K562 (cell line): ENCODE results near the gene RNU6-8. TPM values are rescaled to one million over a fixed set of nuclear protein-coding genes. Genes with fewer than 3 reads are reported as not detected.

Experiments used
- ESRRB ChIP-seq: fragments of 250-450 bp; sonication (Bioruptor Pico); IDR thresholded peaks from 2 replicates; pipeline ENCODE4 v1.5.0; 2020; ENCODE audit warnings: mild to moderate bottlenecking, moderate library complexity, borderline replicate concordance
- ETV1 ChIP-seq: fragments of 450-650 bp; conservative IDR thresholded peaks from 2 replicates; pipeline ENCODE4 v1.6.1; 2016; ENCODE audit warnings: missing genetic modification characterization, control low read depth, low read depth, missing compliant biosample characterization
- FOXK2 ChIP-seq, 2 experiments: fragments of 450-650 bp; IDR thresholded peaks in 1 of 2; conservative IDR thresholded peaks in 1 of 2; 2 replicates each; pipeline ENCODE4 v1.6.1; 2016; ENCODE audit warnings: low read depth in 2 of 2, mild to moderate bottlenecking in 1 of 2
- GABPB1 ChIP-seq: sonication (generic); formaldehyde crosslinking; IDR thresholded peaks from 2 replicates; pipeline ENCODE4 v1.8.0; 2022; ENCODE audit warnings: mild to moderate bottlenecking, missing genetic modification reagents
- IFI16 ChIP-seq: fragments of 250-450 bp; sonication (Bioruptor Pico); IDR thresholded peaks from 2 replicates; pipeline ENCODE4 v2.1.2; 2022; ENCODE audit warnings: mild to moderate bottlenecking, inconsistent platforms
- POLR2AphosphoS5 ChIP-seq: IDR thresholded peaks from 2 replicates; pipeline ENCODE4 v1.6.1; 2011; ENCODE audit warnings: mild to moderate bottlenecking, low read depth, low read length, moderate library complexity; ENCODE audit not compliant: control insufficient read depth, insufficient read depth
- POLR2G ChIP-seq: fragments of 200-400 bp; formaldehyde crosslinking; IDR thresholded peaks from 2 replicates; pipeline ENCODE4 v1.6.1; 2017; ENCODE audit warnings: low read depth, mild to moderate bottlenecking, antibody characterized with exemption, low read length, moderate library complexity
- RAD21 ChIP-seq, 2 experiments: fragments of 250-450 bp in 1 of 2; fragments of 450-650 bp in 1 of 2; sonication (Bioruptor Pico) in 1 of 2; formaldehyde crosslinking in 1 of 2; IDR thresholded peaks in 1 of 2; conservative IDR thresholded peaks in 1 of 2; 2 replicates each; pipeline versions ENCODE4 v1.4.0 to v1.8.0; 2020 to 2022; ENCODE audit warnings: mild to moderate bottlenecking in 2 of 2, moderate library complexity in 1 of 2
- SMARCA4 ChIP-seq: fragments of 450-650 bp; IDR thresholded peaks from 2 replicates; pipeline ENCODE4 v1.6.1; 2016
- STAG1 ChIP-seq: sonication (generic); formaldehyde crosslinking; IDR thresholded peaks from 2 replicates; pipeline ENCODE4 v1.5.0; 2020; ENCODE audit warnings: missing genetic modification reagents, borderline replicate concordance
- TAF1 ChIP-seq: IDR thresholded peaks from 2 replicates; pipeline ENCODE4 v1.6.1; 2011; ENCODE audit warnings: mild to moderate bottlenecking, low read length, moderate library complexity; ENCODE audit not compliant: insufficient read depth, control insufficient read depth, severe bottlenecking; ENCODE audit errors: extremely low read depth
- YY1 ChIP-seq, 3 experiments: IDR thresholded peaks; 2 replicates each; pipeline ENCODE4 v1.6.1; 2011; ENCODE audit warnings: low read length in 2 of 3, mild to moderate bottlenecking in 2 of 3, moderate library complexity in 2 of 3, borderline replicate concordance in 1 of 3, control low read depth in 1 of 3, low read depth in 1 of 3; ENCODE audit not compliant: insufficient read depth in 3 of 3, insufficient replicate concordance in 2 of 3, control insufficient read depth in 1 of 3, insufficient read length in 1 of 3; ENCODE audit errors: extremely low read depth in 1 of 3
- ZNF561 ChIP-seq: fragments of 450-650 bp; formaldehyde crosslinking; conservative IDR thresholded peaks from 2 replicates; pipeline ENCODE4 v1.4.0; 2020; ENCODE audit warnings: mild to moderate bottlenecking, moderate library complexity
- polyA plus RNA-seq, 8 experiments: library from polyadenylated mRNA; depleted of rRNA in 4 of 8; stranded (reverse) in 5 of 8; unstranded in 3 of 8; fragments of >200 nt; fragmentation: Nextera tagmentation in 2 of 8; fragmentation: Illumina TruSeq in 1 of 8; extraction: Ambion mirVana in 2 of 8; extraction: Trizol in 1 of 8; gene quantifications; 2 replicates each; pipeline versions ENCODE4 v1.2.1 to v1.2.3, GENCODE V29; 2011 to 2014; ENCODE audit warnings: inconsistent platforms in 1 of 8, missing spikeins in 1 of 8
- total RNA-seq, 7 experiments: library from RNA; depleted of rRNA in 6 of 7; stranded (reverse); fragments of >200 nt in 6 of 7; fragmentation: Illumina TruSeq in 2 of 7; extraction: Trizol in 2 of 7; gene quantifications; 2 replicates each; pipeline versions ENCODE4 v1.2.1 to v1.2.3, GENCODE V29; 2011 to 2021; ENCODE audit warnings: low replicate concordance in 1 of 7
- TF ChIP-seq, protein P1 (sequence below): fragments of 200-400 bp; formaldehyde crosslinking; IDR thresholded peaks from 2 replicates; pipeline ENCODE4 v1.6.1; 2017; ENCODE audit warnings: mild to moderate bottlenecking, low read depth, low read length, moderate library complexity
- TF ChIP-seq, protein P2 (sequence below): fragments of 450-650 bp; IDR thresholded peaks from 2 replicates; pipeline ENCODE4 v1.6.1; 2016; ENCODE audit warnings: borderline replicate concordance
- TF ChIP-seq, protein P3 (sequence below), 3 experiments: IDR thresholded peaks in 2 of 3; conservative IDR thresholded peaks in 1 of 3; 2 replicates each; pipeline ENCODE4 v1.5.1; 2011 to 2012; ENCODE audit warnings: low read length in 3 of 3, mild to moderate bottlenecking in 3 of 3, control low read depth in 2 of 3, improper control_type of control experiment in 1 of 3, inconsistent platforms in 1 of 3, low read depth in 1 of 3, mixed read lengths in 1 of 3, moderate library complexity in 1 of 3; ENCODE audit not compliant: insufficient read depth in 2 of 3
- TF ChIP-seq, protein P4 (sequence below): fragments of 450-650 bp; formaldehyde crosslinking; IDR thresholded peaks from 2 replicates; pipeline ENCODE4 v1.4.0; 2020; ENCODE audit warnings: mild to moderate bottlenecking, moderate library complexity

RNU6-8 gene
- total and polyA plus RNA-seq, 9 of the 15 experiments (the other 6 are each of a cell fraction or from before 2014, with no cell fraction given), result not detected

DNA sequence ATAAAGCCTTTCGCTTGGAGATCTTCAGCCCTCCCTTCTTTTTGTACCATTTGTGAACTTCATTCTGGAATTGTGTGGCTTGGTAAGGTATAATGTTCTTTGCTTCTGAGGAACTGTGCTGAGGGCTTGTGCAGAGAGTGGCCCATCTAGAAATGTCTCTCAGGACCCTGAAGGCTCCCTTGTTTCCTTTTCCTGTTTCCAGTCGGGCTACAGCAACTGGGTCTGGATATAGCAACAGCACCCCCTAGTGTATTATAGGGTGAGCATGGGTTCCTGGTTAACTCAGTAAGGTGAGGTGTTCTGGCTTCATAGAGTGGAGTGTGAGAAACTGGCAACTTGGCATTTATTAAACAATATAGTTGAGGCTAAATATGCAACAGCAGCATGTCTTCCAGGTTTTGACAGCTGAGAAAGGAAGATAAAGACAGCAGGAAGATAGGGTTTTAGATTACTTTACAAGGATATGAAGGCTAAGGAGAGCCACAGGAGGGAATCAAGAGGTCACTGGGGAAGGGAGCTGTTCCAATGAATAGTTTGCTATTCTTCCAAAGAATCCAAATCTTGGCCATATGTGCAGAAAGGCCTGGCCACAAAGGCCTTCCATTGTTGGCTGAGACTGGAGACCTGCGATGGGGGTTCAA is 49.1 kb upstream of the RNU6-8 start (continued):
- TF ChIP-seq, protein P1, sequence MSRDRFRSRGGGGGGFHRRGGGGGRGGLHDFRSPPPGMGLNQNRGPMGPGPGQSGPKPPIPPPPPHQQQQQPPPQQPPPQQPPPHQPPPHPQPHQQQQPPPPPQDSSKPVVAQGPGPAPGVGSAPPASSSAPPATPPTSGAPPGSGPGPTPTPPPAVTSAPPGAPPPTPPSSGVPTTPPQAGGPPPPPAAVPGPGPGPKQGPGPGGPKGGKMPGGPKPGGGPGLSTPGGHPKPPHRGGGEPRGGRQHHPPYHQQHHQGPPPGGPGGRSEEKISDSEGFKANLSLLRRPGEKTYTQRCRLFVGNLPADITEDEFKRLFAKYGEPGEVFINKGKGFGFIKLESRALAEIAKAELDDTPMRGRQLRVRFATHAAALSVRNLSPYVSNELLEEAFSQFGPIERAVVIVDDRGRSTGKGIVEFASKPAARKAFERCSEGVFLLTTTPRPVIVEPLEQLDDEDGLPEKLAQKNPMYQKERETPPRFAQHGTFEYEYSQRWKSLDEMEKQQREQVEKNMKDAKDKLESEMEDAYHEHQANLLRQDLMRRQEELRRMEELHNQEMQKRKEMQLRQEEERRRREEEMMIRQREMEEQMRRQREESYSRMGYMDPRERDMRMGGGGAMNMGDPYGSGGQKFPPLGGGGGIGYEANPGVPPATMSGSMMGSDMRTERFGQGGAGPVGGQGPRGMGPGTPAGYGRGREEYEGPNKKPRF, result no peak
- TF ChIP-seq FOXK2 (conservative IDR thresholded peaks at IDR 0.05 in 1 of 2, IDR thresholded peaks at IDR 0.05 in 1 of 2; ENCODE audit: low read depth in 2 of 2), result peak; percentile 22 to 26; a peak in 1 of 4 replicates
- TF ChIP-seq RAD21 (CRISPR knock-in tag; conservative IDR thresholded peaks at IDR 0.05 in 1 of 2, IDR thresholded peaks at IDR 0.05 in 1 of 2), result peak; percentile 84 to 93
- no peak for TF ChIP-seq GABPB1 (CRISPR knock-in tag)
- TF ChIP-seq, protein P2, sequence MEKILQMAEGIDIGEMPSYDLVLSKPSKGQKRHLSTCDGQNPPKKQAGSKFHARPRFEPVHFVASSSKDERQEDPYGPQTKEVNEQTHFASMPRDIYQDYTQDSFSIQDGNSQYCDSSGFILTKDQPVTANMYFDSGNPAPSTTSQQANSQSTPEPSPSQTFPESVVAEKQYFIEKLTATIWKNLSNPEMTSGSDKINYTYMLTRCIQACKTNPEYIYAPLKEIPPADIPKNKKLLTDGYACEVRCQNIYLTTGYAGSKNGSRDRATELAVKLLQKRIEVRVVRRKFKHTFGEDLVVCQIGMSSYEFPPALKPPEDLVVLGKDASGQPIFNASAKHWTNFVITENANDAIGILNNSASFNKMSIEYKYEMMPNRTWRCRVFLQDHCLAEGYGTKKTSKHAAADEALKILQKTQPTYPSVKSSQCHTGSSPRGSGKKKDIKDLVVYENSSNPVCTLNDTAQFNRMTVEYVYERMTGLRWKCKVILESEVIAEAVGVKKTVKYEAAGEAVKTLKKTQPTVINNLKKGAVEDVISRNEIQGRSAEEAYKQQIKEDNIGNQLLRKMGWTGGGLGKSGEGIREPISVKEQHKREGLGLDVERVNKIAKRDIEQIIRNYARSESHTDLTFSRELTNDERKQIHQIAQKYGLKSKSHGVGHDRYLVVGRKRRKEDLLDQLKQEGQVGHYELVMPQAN, result no peak
- no peak for TF ChIP-seq TAF1
- TF ChIP-seq YY1 (IDR thresholded peaks at IDR 0.05; ENCODE audit: borderline replicate concordance in 1 of 3, control insufficient read depth in 1 of 3, extremely low read depth in 1 of 3, insufficient read depth in 3 of 3, insufficient read length in 1 of 3, insufficient replicate concordance in 2 of 3, low read depth in 1 of 3, low read length in 2 of 3), result no peak
- TF ChIP-seq SMARCA4, result no peak
- no peak for TF ChIP-seq POLR2G
- TF ChIP-seq, protein P3, sequence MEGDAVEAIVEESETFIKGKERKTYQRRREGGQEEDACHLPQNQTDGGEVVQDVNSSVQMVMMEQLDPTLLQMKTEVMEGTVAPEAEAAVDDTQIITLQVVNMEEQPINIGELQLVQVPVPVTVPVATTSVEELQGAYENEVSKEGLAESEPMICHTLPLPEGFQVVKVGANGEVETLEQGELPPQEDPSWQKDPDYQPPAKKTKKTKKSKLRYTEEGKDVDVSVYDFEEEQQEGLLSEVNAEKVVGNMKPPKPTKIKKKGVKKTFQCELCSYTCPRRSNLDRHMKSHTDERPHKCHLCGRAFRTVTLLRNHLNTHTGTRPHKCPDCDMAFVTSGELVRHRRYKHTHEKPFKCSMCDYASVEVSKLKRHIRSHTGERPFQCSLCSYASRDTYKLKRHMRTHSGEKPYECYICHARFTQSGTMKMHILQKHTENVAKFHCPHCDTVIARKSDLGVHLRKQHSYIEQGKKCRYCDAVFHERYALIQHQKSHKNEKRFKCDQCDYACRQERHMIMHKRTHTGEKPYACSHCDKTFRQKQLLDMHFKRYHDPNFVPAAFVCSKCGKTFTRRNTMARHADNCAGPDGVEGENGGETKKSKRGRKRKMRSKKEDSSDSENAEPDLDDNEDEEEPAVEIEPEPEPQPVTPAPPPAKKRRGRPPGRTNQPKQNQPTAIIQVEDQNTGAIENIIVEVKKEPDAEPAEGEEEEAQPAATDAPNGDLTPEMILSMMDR (IDR thresholded peaks at IDR 0.05 in 2 of 3, conservative IDR thresholded peaks at IDR 0.05 in 1 of 3; ENCODE audit: insufficient read depth in 2 of 3, low read depth in 1 of 3, low read length in 3 of 3), result peak; percentile 73 to 85 (median 77)
- TF ChIP-seq IFI16 (CRISPR knock-in tag), result no peak
- TF ChIP-seq, protein P4, sequence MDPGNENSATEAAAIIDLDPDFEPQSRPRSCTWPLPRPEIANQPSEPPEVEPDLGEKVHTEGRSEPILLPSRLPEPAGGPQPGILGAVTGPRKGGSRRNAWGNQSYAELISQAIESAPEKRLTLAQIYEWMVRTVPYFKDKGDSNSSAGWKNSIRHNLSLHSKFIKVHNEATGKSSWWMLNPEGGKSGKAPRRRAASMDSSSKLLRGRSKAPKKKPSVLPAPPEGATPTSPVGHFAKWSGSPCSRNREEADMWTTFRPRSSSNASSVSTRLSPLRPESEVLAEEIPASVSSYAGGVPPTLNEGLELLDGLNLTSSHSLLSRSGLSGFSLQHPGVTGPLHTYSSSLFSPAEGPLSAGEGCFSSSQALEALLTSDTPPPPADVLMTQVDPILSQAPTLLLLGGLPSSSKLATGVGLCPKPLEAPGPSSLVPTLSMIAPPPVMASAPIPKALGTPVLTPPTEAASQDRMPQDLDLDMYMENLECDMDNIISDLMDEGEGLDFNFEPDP, result no peak
- TF ChIP-seq ETV1 (tag), result 0 out of 2 replicates have a peak, but pooled peaks have one; percentile 9
- TF ChIP-seq ESRRB, result no peak
- peak; percentile 63; the same call in 1 of the 2 replicates for TF ChIP-seq STAG1 (CRISPR knock-in tag)
- no peak for TF ChIP-seq ZNF561 (CRISPR knock-in tag)
- TF ChIP-seq POLR2AphosphoS5, result no peak
